CD4-positive, alpha-beta T cell treated with Interleukin-10 for 1 hour (primary cell): ENCODE measurements around the gene ACAT1.
A peak's percentile ranks its signal among the peaks of the same experiment; 100 is the strongest.
"Not testable (repeated sequence)": the region's sequence is repeated elsewhere in the genome, so short reads cannot be mapped to it uniquely, and the experiment has no call there.

Source experiments
- DNase-seq: peaks from one replicate; pipeline ENCODE4 v3.0.0-alpha.2; 2020

Gene ACAT1

DNA sequence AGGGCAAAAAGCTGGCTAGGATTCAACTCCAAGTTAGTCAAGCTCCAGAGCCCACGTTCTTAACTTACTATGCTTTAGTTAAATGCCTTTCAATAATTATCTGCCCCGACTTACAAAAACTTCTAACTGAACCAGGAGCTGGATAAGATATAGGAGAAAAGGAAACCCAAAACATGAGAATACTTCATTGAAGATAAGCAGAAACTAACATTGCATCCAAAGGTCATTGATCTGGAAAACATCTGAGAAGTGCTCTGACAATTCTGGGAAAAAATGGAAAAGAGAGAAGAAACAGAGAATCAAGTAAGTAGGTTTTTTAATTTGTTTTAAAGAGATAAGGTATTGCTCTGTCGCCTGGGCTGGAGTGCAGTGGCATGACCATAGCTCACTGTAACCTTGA, 27.2 kb downstream of the ACAT1 start:
- no peak for DNase-seq

GRCh38 chr11:108154591-108154990, 33.2 kb downstream of the ACAT1 start:
- no peak for DNase-seq

GRCh38 chr11:108160970-108161566, 39.7 kb downstream of the ACAT1 start:
- DNase-seq, result peak; percentile 7

DNA sequence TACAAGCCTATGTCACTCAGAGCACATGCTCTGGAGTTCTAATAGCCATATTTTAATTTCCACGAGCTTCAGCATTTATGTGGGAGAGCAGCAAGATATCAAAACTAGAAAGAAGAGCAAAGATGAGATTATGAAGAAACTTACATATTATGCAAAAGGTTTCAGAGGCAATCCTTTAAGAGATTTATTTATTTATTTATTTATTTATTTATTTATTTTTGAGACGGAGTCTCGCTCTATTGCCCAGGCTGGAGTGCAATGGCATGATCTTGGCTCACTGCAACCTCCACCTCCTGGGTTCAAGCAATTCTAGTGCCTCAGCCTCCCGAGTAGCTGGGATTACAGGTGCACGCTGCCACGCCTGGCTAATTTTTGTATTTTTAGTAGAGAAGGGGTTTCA, 41.5 kb downstream of the ACAT1 start:
- not testable (repeated sequence) for DNase-seq

- DNase-seq, result no peak
These were observed 46.3 kb downstream of the ACAT1 start for GRCh38 chr11:108167624-108168023.

DNA sequence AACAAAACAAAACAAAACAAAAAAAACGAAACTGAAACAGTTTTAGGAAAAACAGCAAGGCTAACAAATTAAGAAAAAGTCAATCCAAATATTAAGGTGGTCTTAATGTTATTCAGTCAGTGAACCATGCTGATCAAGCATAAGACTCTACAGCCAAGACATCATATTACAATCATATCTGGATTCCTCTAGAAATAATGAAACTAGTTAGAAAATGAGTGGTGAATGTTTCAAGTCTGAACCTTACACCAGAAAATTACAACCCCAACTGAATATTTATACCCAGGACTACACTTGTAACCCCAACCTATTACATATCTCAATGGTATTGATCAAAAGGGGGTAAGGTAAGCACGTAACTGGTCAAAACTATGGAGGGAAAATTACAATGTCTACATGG, 48.8 kb downstream of the ACAT1 start:
- no peak for DNase-seq

- DNase-seq, result no peak
These were observed 56.2 kb downstream of the ACAT1 start for GRCh38 chr11:108177570-108177969.

GRCh38 chr11:108193725-108194124, 72.4 kb downstream of the ACAT1 start:
- no peak for DNase-seq

- no peak for DNase-seq
These were observed 75.5 kb downstream of the ACAT1 start for GRCh38 chr11:108196901-108197300.
